Endothelial cell of umbilical vein (primary cell): Measurements from ENCODE around the gene PTPRD. TPM values are rescaled to one million over a fixed set of nuclear protein-coding genes. Genes with fewer than 3 reads are reported as not detected.

ENCODE experiments used
- BruUV-seq: library from RNA; stranded (reverse); fragments of 400-500 nt; replicated peaks from 2 replicates; lab custom pipeline; 2021; lab: Mats Ljungman, UMichigan
- CTCF ChIA-PET: fragments of 300-600, 350-600 bp; sonication (Branson Sonifier 250); formaldehyde crosslinking; loops from one replicate; lab custom pipeline; 2021; ENCODE audit warnings: antibody characterized with exemption, inconsistent platforms; lab: Charles Lee
- POLR2A ChIA-PET: fragments of 300-600, 350-600 bp; sonication (Branson Sonifier 250); formaldehyde crosslinking; loops from one replicate; lab custom pipeline; 2021; ENCODE audit warnings: antibody characterized with exemption, inconsistent platforms; lab: Charles Lee
- DNase-seq: peaks from one replicate; pipeline ENCODE4 v3.0.0-alpha.2; 2011; ENCODE audit warnings: low read depth, low spot score
- FAIRE-seq: peaks from 2 replicates; lab custom pipeline; 2011; peaks lifted over from hg19 to GRCh38; lab: Jason Lieb, UNC
- H2AFZ ChIP-seq: 2 replicates; pipeline ENCODE4 v1.6.0; 2012; ENCODE audit warnings: low read depth, low read length, control low read depth, inconsistent platforms
- H3K27ac ChIP-seq: 2 replicates; pipeline ENCODE4 v1.5.1; 2011; ENCODE audit warnings: low read depth, mild to moderate bottlenecking, control low read depth, low read length, moderate library complexity; ENCODE audit not compliant: insufficient read depth
- H3K27me3 ChIP-seq, 2 experiments: 2 replicates each; pipeline versions ENCODE4 v1.6.0 to v1.6.1; 2011; ENCODE audit warnings: low read length in 2 of 2, mixed read lengths in 1 of 2; ENCODE audit not compliant: control insufficient read depth in 2 of 2, insufficient read depth in 2 of 2
- H3K36me3 ChIP-seq, 2 experiments: 2 replicates in 1 of 2; 3 replicates in 1 of 2; pipeline ENCODE4 v1.5.1; 2011; ENCODE audit warnings: low read length in 2 of 2, mild to moderate bottlenecking in 1 of 2, moderate library complexity in 1 of 2; ENCODE audit not compliant: control insufficient read depth in 2 of 2, insufficient read depth in 2 of 2; ENCODE audit errors: extremely low read depth in 1 of 2
- H3K4me1 ChIP-seq: 3 replicates; pipeline ENCODE4 v1.5.1; 2011; ENCODE audit warnings: mild to moderate bottlenecking, low read length; ENCODE audit not compliant: control insufficient read depth, insufficient read depth; ENCODE audit errors: extremely low read depth
- H3K4me2 ChIP-seq: 2 replicates; pipeline ENCODE4 v1.6.1; 2011; ENCODE audit warnings: low read length, control low read depth, mixed read lengths; ENCODE audit not compliant: insufficient read depth
- H3K4me3 ChIP-seq, 3 experiments: fragments of 200-600 bp in 1 of 3; sonication (generic), shearing (Covaris generic) in 1 of 3; replicated peaks in 1 of 3; 2 replicates each; pipeline ENCODE4 v1.5.1; 2011 to 2016; ENCODE audit warnings: control low read depth in 3 of 3, low read length in 3 of 3, mild to moderate bottlenecking in 2 of 3, inconsistent platforms in 1 of 3, low read depth in 1 of 3, moderate library complexity in 1 of 3; ENCODE audit not compliant: insufficient read depth in 1 of 3
- H3K79me2 ChIP-seq: 2 replicates; pipeline ENCODE4 v1.6.0; 2012; ENCODE audit warnings: low read length, inconsistent platforms; ENCODE audit not compliant: control insufficient read depth, insufficient read depth
- H3K9ac ChIP-seq: replicated peaks from 2 replicates; pipeline ENCODE3; 2011; ENCODE audit warnings: low read length, control low read depth; ENCODE audit not compliant: insufficient read depth; ENCODE audit errors: extremely low read depth
- H3K9me1 ChIP-seq: replicated peaks from 3 replicates; pipeline ENCODE4 v1.6.0; 2011; ENCODE audit warnings: mild to moderate bottlenecking, low read length; ENCODE audit not compliant: control insufficient read depth, insufficient read depth; ENCODE audit errors: extremely low read depth
- H3K9me3 ChIP-seq: replicated peaks from 2 replicates; pipeline ENCODE4 v1.5.1; 2012; ENCODE audit warnings: low read length, inconsistent platforms; ENCODE audit not compliant: control insufficient read depth, insufficient read depth
- H4K20me1 ChIP-seq: replicated peaks from 2 replicates; pipeline ENCODE3; 2011; ENCODE audit warnings: mild to moderate bottlenecking, low read length; ENCODE audit not compliant: control insufficient read depth, insufficient read depth; ENCODE audit errors: extremely low read depth
- CTCF ChIP-seq, 2 donors: IDR thresholded peaks; 1 replicate in 1 of 2; 2 replicates in 1 of 2; pipeline ENCODE4 v1.5.1; 2011; ENCODE audit warnings: low read length in 2 of 2, mild to moderate bottlenecking in 2 of 2, moderate library complexity in 2 of 2, control low read depth in 1 of 2, inconsistent platforms in 1 of 2, low read depth in 1 of 2; ENCODE audit not compliant: insufficient read depth in 1 of 2; ENCODE audit errors: extremely low read depth in 1 of 2
- EZH2 ChIP-seq: IDR thresholded peaks from 2 replicates; pipeline ENCODE4 v1.6.1; 2012; ENCODE audit warnings: borderline replicate concordance, low read depth, mild to moderate bottlenecking, moderate library complexity, low read length, inconsistent platforms; ENCODE audit not compliant: severe bottlenecking
- FOS ChIP-seq: IDR thresholded peaks from 2 replicates; pipeline ENCODE4 v1.6.1; 2011; ENCODE audit warnings: mild to moderate bottlenecking, low read length, moderate library complexity, borderline replicate concordance; ENCODE audit not compliant: insufficient read depth
- GATA2 ChIP-seq: IDR thresholded peaks from 2 replicates; pipeline ENCODE4 v1.7.0; 2011; ENCODE audit warnings: low read depth, mild to moderate bottlenecking, moderate library complexity, mixed read lengths, low read length; ENCODE audit not compliant: insufficient read length, insufficient read depth
- JUN ChIP-seq: IDR thresholded peaks from 2 replicates; pipeline ENCODE4 v1.6.1; 2011; ENCODE audit warnings: borderline replicate concordance, low read depth; ENCODE audit not compliant: insufficient read length, insufficient read depth
- MAX ChIP-seq: IDR thresholded peaks from 2 replicates; pipeline ENCODE4 v1.6.1; 2011; ENCODE audit not compliant: insufficient read depth, insufficient read length
- MYC ChIP-seq: IDR thresholded peaks from one replicate; pipeline ENCODE4 v1.6.1; 2011; ENCODE audit warnings: mild to moderate bottlenecking, low read depth, low read length
- POLR2A ChIP-seq: IDR thresholded peaks from 2 replicates; pipeline ENCODE4 v1.6.1; 2012; ENCODE audit warnings: low read depth, mild to moderate bottlenecking, control low read depth, low read length
- POLR2AphosphoS5 ChIP-seq: IDR thresholded peaks from 2 replicates; pipeline ENCODE4 v1.6.1; 2012; ENCODE audit warnings: low read depth, mild to moderate bottlenecking, control low read depth, low read length, moderate library complexity; ENCODE audit not compliant: insufficient read depth
- dilution Hi-C: fragments of 300-500 bp; cut with MboI; formaldehyde crosslinking; loops from one replicate; pipeline ENCODE4 v1.15.0; 2019; ENCODE audit warnings: low sequenced_read_pairs; ENCODE audit not compliant: extremely low pct_ligation_motif_present
- intact Hi-C: fragments of 100-400 bp; cut with micrococcal nuclease; formaldehyde crosslinking; loops from one replicate; pipeline ENCODE4 v1.10.0; 2022
- polyA plus RNA-seq, 4 experiments: library from polyadenylated mRNA; depleted of rRNA in 3 of 4; stranded (reverse) in 3 of 4; unstranded in 1 of 4; fragments of >200 nt; gene quantifications; 2 replicates each; pipeline versions ENCODE4 v1.2.1 to v1.2.3, GENCODE V29; 2011 to 2012; ENCODE audit warnings: missing spikeins in 1 of 4
- total RNA-seq: library from RNA; stranded (reverse); gene quantifications from 2 replicates; pipeline ENCODE4 v1.2.3, GENCODE V29; 2021

PTPRD gene
- total and polyA plus RNA-seq, 2 donors (not counting 3 experiments of a cell fraction or from before 2014, with no cell fraction given), result 5.5 to 5.7 TPM

GRCh38 chr9:10443868-10444204, 169.0 kb downstream of the PTPRD start:
- Histone ChIP-seq H3K27ac (no peak overlapping the region), H3K4me2 (no peak overlapping the region), H3K4me3 (no peak overlapping the region), H3K4me1 (no peaks in the 10 kb centered on the region), H3K79me2 (no peaks in the 10 kb centered on the region), H3K9ac (no peak overlapping the region), H4K20me1 (no peaks in the 10 kb centered on the region), H3K36me3 (no peaks in the 10 kb centered on the region), H2AFZ (no peak overlapping the region), H3K27me3 (no peaks in the 10 kb centered on the region), H3K9me1 (no peaks in the 10 kb centered on the region), H3K9me3 (no peaks in the 10 kb centered on the region)
- no peak for TF ChIP-seq JUN
- no peak for TF ChIP-seq FOS
- no peak for TF ChIP-seq EZH2
- TF ChIP-seq POLR2A, result no peak
- TF ChIP-seq GATA2, result no peak
- TF ChIP-seq MAX, result no peak
- no peak for TF ChIP-seq POLR2AphosphoS5
- TF ChIP-seq CTCF (IDR thresholded peaks at IDR 0.05; ENCODE audit: extremely low read depth in 1 of 2, insufficient read depth in 1 of 2, low read depth in 1 of 2, low read length in 2 of 2), result no peak
- no peak for TF ChIP-seq MYC
- intact Hi-C loops (no loop called here), dilution Hi-C loops (no loop called here)
- no peak for DNase-seq
- BruUV-seq, result no TSS peak
- ChIA-PET CTCF (no interaction called here), POLR2A (no interaction called here)
- no peak for FAIRE-seq
